Panc1 (cell line): ENCODE results near the gene MORF4L2. TPM values are rescaled to one million over a fixed set of nuclear protein-coding genes. Genes with fewer than 3 reads are reported as not detected.

Source experiments
- ATAC-seq: fragments of 200-7000 bp; cut with Tn5 transposase; 2 replicates; pipeline ENCODE4 v1.9.1; 2020; ENCODE audit warnings: mild to moderate bottlenecking, moderate library complexity
- BruUV-seq: library from RNA; stranded (reverse); fragments of 400-500 nt; replicated peaks from 2 replicates; lab custom pipeline; 2021; lab: Mats Ljungman, UMichigan
- CTCF ChIA-PET: fragments of 300-600 bp; sonication (Branson Sonifier 250); formaldehyde crosslinking; loops from one replicate; lab custom pipeline; 2022; ENCODE audit warnings: antibody characterized with exemption; lab: Charles Lee
- POLR2A ChIA-PET: fragments of 300-600 bp; sonication (Branson Sonifier 250); formaldehyde crosslinking; loops from one replicate; lab custom pipeline; 2022; ENCODE audit warnings: antibody characterized with exemption; lab: Charles Lee
- DNase-seq: peaks from one replicate; pipeline ENCODE4 v3.0.0-alpha.2; 2010; ENCODE audit warnings: low read depth, low spot score
- H3K27ac ChIP-seq: 2 replicates; pipeline ENCODE4 v1.5.1; 2011; ENCODE audit warnings: mild to moderate bottlenecking, low read length, inconsistent platforms
- H3K27me3 ChIP-seq: fragments of 200-500 bp; sonication (Bioruptor generic); 2 replicates; pipeline ENCODE4 v1.6.0; 2014; ENCODE audit warnings: low read length, inconsistent platforms; ENCODE audit not compliant: control insufficient read depth, insufficient read depth
- H3K36me3 ChIP-seq: fragments of 200-500 bp; sonication (Bioruptor generic); 2 replicates; pipeline ENCODE4 v1.5.1; 2014; ENCODE audit warnings: inconsistent platforms, mild to moderate bottlenecking, low read length, moderate library complexity; ENCODE audit not compliant: control insufficient read depth, insufficient read depth
- H3K4me1 ChIP-seq: 2 replicates; pipeline ENCODE4 v1.5.1; 2011; ENCODE audit warnings: inconsistent platforms, mild to moderate bottlenecking, low read length, moderate library complexity; ENCODE audit not compliant: control insufficient read depth, insufficient read depth
- H3K4me3 ChIP-seq, 2 experiments: 2 replicates each; pipeline ENCODE4 v1.5.1; 2011 to 2012; ENCODE audit warnings: low read depth in 2 of 2, low read length in 2 of 2, mild to moderate bottlenecking in 2 of 2, inconsistent platforms in 1 of 2, moderate library complexity in 1 of 2
- H3K9me3 ChIP-seq: fragments of 200-500 bp; sonication (Bioruptor generic); 2 replicates; pipeline ENCODE4 v1.5.1; 2014; ENCODE audit warnings: low read depth, mild to moderate bottlenecking, inconsistent platforms, low read length, moderate library complexity; ENCODE audit not compliant: control insufficient read depth, insufficient read depth
- CTCF ChIP-seq: fragments of 450-650 bp; IDR thresholded peaks from 2 replicates; pipeline ENCODE4 v1.5.1; 2017; ENCODE audit warnings: mild to moderate bottlenecking
- POLR2AphosphoS5 ChIP-seq: IDR thresholded peaks from 2 replicates; pipeline ENCODE4 v1.6.1; 2012; ENCODE audit warnings: mild to moderate bottlenecking, low read depth, low read length, moderate library complexity
- REST ChIP-seq, 2 experiments: IDR thresholded peaks; 2 replicates each; pipeline ENCODE4 v1.6.1; 2011 to 2012; ENCODE audit warnings: low read depth in 2 of 2, control low read depth in 1 of 2, low read length in 1 of 2, mild to moderate bottlenecking in 1 of 2, moderate library complexity in 1 of 2; ENCODE audit not compliant: insufficient read depth in 1 of 2
- SIN3A ChIP-seq: IDR thresholded peaks from 2 replicates; pipeline ENCODE4 v1.6.1; 2012; ENCODE audit warnings: low read depth, mild to moderate bottlenecking, low read length, moderate library complexity, borderline replicate concordance; ENCODE audit not compliant: insufficient read depth
- TCF7L2 ChIP-seq: IDR thresholded peaks from 2 replicates; pipeline ENCODE4 v1.6.1; 2011; ENCODE audit warnings: mild to moderate bottlenecking, low read depth, low read length, inconsistent platforms
- in situ Hi-C: cut with HindIII; loops from 2 replicates; pipeline ENCODE4 v1.10.0; 2016; ENCODE audit warnings: low sequenced_read_pairs, low pct_unique_long_range_greater_than_20kb
- intact Hi-C: fragments of 100-400 bp; cut with micrococcal nuclease; formaldehyde crosslinking; loops from one replicate; pipeline ENCODE4 v1.10.0; 2022; ENCODE audit not compliant: unreplicated experiment
- total RNA-seq: library from RNA; stranded (reverse); gene quantifications from one replicate; pipeline ENCODE4 v1.2.1, GENCODE V29; 2021; ENCODE audit not compliant: unreplicated experiment

The MORF4L2 gene
- total RNA-seq, 1 experiment from 2014 or later = 500 TPM

GRCh38 chrX:103691059-103691458 is 4.6 kb upstream of the MORF4L2 start:
- Histone ChIP-seq H3K27me3 (no peaks in the 10 kb centered on the region), H3K4me1 (peaks cover 7% of the 10 kb centered on the region), H3K4me3 (no peak overlapping the region), H3K27ac (no peak overlapping the region), H3K9me3 (no peaks in the 10 kb centered on the region), H3K36me3 (no peaks in the 10 kb centered on the region)
- ATAC-seq (no peak), DNase-seq (no peak)
- ChIA-PET CTCF (interaction anchor here (0.6 kb wide), 1 partner anchor 78 kb away, joined by 3 read pairs; no protein-coding TSS in a partner anchor), POLR2A (no interaction called here)
- intact Hi-C loops = no loop called here
- TF ChIP-seq REST (IDR thresholded peaks at IDR 0.05; ENCODE audit: insufficient read depth in 1 of 2, low read depth in 2 of 2, low read length in 1 of 2) (no peak), TCF7L2 (no peak), POLR2AphosphoS5 (no peak), CTCF (no peak), SIN3A (no peak)
- in situ Hi-C loops = no loop called here
- no TSS peak for BruUV-seq

- H3K27ac ChIP-seq = peak overlapping the region; percentile 99
- DNase-seq (no peak), ATAC-seq (no peak)
- H3K9me3 ChIP-seq = no peaks in the 10 kb centered on the region
- no peaks in the 10 kb centered on the region for H3K27me3 ChIP-seq
- H3K4me1 ChIP-seq = peaks cover 19% of the 10 kb centered on the region
- in situ Hi-C loops (no loop called here), intact Hi-C loops (loop anchor here (1.0 to 5.0 kb wide), 3 partner anchors 83 to 157 kb away; no protein-coding TSS in a partner anchor)
- POLR2A ChIA-PET = no interaction called here
- TF ChIP-seq TCF7L2 (no peak), SIN3A (no peak), POLR2AphosphoS5 (no peak), CTCF (peak; percentile 78)
- no TSS peak for BruUV-seq
- H3K36me3 ChIP-seq = peaks cover 13% of the 10 kb centered on the region
- no peak overlapping the region for H3K4me3 ChIP-seq
- CTCF ChIA-PET = no interaction called here
Observed at GRCh38 chrX:103688946-103689345, 2.4 kb upstream of the MORF4L2 start.
